Stimulated activated CD8-positive, alpha-beta memory T cell treated with anti-CD3 and anti-CD28 coated beads, Interleukin-15, amount 100 ng/mL, for 4 hours (primary cell): ENCODE measurements around the gene MRPL54.

Source experiments
- DNase-seq, 2 donors: peaks; one replicate each; pipeline ENCODE4 v3.0.0-alpha.2; 2020; ENCODE audit warnings: low read depth in 2 of 2

The MRPL54 gene

GRCh38 chr19:3762501-3763459 lies at the start of gene MRPL54:
Gene MRPL54, plus strand, starts transcription at chr19:3762682. Its CDS starts 19 bp downstream, at chr19:3762701.
- DNase-seq: peak; percentile 99

- no peak for DNase-seq
Measured at GRCh38 chr19:3716147-3716668, 46.3 kb upstream of the MRPL54 start.

GRCh38 chr19:3719868-3720267 lies 42.6 kb upstream of the MRPL54 start:
- DNase-seq: no peak

- DNase-seq: no peak
Measured at GRCh38 chr19:3720349-3720917, 42.0 kb upstream of the MRPL54 start.

- DNase-seq: peak; percentile 65
Measured at GRCh38 chr19:3721131-3721886, 41.2 kb upstream of the MRPL54 start.

GRCh38 chr19:3721887-3722442 lies 40.5 kb upstream of the MRPL54 start:
- DNase-seq: no peak

- no peak for DNase-seq
Measured at GRCh38 chr19:3722443-3723109, 39.9 kb upstream of the MRPL54 start.

- no peak for DNase-seq
Measured at GRCh38 chr19:3723110-3723488, 39.4 kb upstream of the MRPL54 start.

GRCh38 chr19:3723883-3724282 lies 38.6 kb upstream of the MRPL54 start:
- DNase-seq: no peak

- no peak for DNase-seq
Measured at GRCh38 chr19:3725121-3725520, 37.4 kb upstream of the MRPL54 start.

GRCh38 chr19:3725640-3726310 lies 36.7 kb upstream of the MRPL54 start:
- no peak for DNase-seq

- DNase-seq: no peak
Measured at GRCh38 chr19:3730457-3730958, 32.0 kb upstream of the MRPL54 start.

GRCh38 chr19:3732108-3732507 lies 30.4 kb upstream of the MRPL54 start:
- DNase-seq: no peak

- no peak for DNase-seq
Measured at GRCh38 chr19:3733549-3734309, 28.8 kb upstream of the MRPL54 start.

GRCh38 chr19:3734310-3734600 lies 28.2 kb upstream of the MRPL54 start:
- DNase-seq: no peak

GRCh38 chr19:3736106-3736724 lies 26.3 kb upstream of the MRPL54 start:
- no peak for DNase-seq

- DNase-seq: no peak
Measured at GRCh38 chr19:3737487-3738205, 24.8 kb upstream of the MRPL54 start.

GRCh38 chr19:3738477-3739220 lies 23.8 kb upstream of the MRPL54 start:
- DNase-seq: no peak
